Non-pigmented ciliary epithelial cell (primary cell): ENCODE results near the gene CD4.

ENCODE experiments used
- DNase-seq: peaks from one replicate; pipeline ENCODE4 v3.0.0-alpha.2; 2010; ENCODE audit warnings: low read depth

Gene CD4

DNA sequence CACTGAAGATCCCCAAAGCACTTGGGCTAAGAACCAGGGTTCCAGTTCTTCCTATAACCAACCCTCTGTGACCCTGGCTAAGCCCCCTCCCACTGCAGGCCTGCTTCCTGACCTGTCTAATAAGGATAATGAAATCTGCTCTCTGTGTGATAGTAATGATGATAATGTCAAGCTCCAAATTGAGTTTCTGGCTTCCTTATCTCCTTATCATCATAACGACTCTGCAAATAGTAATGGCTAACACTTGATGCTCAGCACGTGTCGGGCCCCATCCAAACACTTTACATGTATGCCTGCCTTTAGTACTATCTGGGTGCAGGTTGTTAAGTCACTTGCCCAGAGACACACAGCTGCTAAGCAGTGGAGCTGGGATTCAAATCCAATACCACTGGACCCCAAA is 27.3 kb downstream of the CD4 start:
- no peak for DNase-seq

DNA sequence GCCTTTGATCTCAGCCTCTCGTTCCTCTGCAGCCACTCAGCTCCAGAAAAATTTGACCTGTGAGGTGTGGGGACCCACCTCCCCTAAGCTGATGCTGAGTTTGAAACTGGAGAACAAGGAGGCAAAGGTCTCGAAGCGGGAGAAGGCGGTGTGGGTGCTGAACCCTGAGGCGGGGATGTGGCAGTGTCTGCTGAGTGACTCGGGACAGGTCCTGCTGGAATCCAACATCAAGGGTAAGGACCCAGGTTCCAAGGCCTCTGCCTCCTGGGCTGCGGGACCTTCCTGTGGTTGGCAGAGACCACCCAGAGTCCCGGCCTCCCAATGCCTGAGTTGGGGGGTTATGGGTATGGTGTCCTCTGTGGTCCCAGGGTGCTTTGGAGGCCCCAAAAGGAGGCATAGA is 27.8 kb downstream of the CD4 start:
- DNase-seq = no peak

- no peak for DNase-seq
Measured at GRCh38 chr12:6817662-6818157, 28.4 kb downstream of the CD4 start.

DNA sequence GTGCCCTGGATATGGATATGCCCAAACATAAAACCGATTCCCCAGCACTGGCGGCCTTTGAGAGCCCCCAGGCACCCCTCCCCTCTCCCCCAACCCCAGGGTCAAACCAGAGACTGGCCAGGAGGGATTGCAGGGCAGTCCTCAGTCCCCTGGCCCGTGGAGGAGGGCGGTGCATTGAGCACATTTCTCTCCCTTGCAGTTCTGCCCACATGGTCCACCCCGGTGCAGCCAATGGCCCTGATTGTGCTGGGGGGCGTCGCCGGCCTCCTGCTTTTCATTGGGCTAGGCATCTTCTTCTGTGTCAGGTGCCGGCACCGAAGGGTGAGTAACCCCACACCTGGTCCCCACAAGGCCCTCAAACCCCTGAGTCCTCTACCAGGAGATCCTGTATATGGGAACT is 28.9 kb downstream of the CD4 start:
- DNase-seq = no peak

GRCh38 chr12:6818645-6819044 is 29.3 kb downstream of the CD4 start:
- no peak for DNase-seq

DNA sequence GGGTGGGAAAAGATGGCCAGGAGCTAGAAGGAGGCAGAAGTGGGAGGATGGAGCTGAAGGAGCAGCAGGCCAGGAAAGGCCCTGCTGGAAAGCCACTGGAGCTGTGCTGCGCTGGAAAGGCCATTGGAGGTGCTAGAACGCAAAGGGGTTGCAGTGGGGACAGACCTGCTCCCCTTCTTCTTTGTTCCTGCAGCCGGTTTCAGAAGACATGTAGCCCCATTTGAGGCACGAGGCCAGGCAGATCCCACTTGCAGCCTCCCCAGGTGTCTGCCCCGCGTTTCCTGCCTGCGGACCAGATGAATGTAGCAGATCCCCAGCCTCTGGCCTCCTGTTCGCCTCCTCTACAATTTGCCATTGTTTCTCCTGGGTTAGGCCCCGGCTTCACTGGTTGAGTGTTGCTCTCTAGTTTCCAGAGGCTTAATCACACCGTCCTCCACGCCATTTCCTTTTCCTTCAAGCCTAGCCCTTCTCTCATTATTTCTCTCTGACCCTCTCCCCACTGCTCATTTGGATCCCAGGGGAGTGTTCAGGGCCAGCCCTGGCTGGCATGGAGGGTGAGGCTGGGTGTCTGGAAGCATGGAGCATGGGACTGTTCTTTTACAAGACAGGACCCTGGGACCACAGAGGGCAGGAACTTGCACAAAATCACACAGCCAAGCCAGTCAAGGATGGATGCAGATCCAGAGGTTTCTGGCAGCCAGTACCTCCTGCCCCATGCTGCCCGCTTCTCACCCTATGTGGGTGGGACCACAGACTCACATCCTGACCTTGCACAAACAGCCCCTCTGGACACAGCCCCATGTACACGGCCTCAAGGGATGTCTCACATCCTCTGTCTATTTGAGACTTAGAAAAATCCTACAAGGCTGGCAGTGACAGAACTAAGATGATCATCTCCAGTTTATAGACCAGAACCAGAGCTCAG is 30.0 kb downstream of the CD4 start:
- no peak for DNase-seq

- no peak for DNase-seq
Measured at GRCh38 chr12:6820166-6820565, 30.8 kb downstream of the CD4 start.

GRCh38 chr12:6821591-6822425 is 32.5 kb downstream of the CD4 start, which contains the start of gene GPR162:
Gene GPR162 (plus strand): TSS chr12:6821821. CDS start chr12:6823899, 2,078 bp downstream.
- DNase-seq = no peak

DNA sequence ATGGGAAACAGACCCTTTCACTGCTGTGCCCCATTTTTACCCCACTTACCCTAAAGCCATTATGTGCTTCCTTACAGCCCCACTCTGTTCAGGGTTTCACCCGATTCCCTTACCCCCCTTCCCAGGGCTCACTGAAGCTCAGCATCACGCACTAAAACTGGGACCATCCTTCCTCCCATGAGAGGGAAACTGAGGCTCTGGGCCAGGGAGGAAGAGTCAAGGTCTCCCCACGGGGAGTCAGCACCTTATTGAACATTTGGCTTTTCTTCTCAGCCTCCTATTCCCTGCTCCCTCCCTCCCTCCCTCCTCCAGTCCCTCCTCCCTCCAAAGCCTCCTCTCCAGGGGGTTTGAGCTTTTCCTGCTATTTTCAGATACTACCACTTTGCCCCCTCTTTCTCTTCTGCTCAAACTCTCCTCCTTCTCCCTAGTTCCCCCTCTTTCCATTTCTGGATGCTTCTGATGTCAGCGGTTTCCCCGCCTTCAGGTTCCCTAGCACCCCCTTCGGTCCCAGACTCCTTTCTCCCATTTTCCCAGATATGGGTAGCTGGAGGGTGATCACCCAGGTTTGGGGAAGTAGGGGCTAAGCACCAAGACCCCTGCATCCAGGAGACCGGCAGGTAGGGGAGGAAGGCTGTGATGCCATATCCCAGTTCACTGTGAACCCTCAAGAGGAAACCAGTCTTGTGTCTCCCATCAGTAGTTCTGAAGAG is 33.3 kb downstream of the CD4 start:
- DNase-seq = no peak

DNA sequence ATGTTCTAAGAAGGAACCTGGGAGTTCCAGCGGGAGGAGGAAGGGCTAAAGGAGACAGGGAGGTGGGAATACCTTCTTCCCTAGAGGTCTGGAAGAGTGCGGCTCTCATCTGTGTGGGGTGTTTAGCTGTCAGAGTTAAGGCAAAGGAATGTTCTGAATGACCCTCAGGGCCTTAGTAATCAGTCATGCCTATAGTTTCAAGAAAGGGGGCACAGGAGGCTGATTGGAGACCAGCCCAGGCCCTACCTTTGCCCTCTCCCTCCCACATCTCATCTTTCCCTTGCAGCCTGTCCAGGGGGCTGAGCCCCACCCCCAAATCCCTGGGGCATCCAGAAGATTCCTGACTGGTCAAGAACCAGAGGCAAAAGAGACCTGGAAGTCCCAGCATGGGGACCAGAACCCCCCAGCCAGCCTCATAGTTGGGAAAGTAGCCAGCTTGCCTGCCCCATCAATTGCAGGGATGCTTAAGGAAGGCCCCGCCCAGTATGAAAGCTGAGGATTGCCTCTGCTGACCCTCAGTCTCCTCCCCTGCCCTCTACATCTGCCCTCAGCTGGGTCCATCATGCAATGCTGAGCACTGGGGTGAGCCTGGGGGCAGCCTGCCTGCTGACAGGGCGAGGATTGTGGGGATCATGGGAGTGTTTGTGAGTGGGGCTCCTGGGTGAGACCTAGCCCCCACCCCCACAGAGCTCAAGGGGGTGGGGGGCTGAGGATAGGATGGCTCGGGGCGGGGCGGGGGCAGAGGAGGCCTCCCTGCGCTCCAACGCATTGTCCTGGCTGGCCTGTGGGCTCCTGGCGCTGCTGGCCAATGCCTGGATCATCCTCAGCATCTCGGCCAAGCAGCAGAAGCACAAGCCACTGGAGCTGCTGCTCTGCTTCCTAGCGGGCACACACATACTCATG is 34.1 kb downstream of the CD4 start:
- DNase-seq = no peak

GRCh38 chr12:6824085-6824775 is 34.9 kb downstream of the CD4 start:
- no peak for DNase-seq

GRCh38 chr12:6824901-6825381 is 35.6 kb downstream of the CD4 start:
- no peak for DNase-seq

DNA sequence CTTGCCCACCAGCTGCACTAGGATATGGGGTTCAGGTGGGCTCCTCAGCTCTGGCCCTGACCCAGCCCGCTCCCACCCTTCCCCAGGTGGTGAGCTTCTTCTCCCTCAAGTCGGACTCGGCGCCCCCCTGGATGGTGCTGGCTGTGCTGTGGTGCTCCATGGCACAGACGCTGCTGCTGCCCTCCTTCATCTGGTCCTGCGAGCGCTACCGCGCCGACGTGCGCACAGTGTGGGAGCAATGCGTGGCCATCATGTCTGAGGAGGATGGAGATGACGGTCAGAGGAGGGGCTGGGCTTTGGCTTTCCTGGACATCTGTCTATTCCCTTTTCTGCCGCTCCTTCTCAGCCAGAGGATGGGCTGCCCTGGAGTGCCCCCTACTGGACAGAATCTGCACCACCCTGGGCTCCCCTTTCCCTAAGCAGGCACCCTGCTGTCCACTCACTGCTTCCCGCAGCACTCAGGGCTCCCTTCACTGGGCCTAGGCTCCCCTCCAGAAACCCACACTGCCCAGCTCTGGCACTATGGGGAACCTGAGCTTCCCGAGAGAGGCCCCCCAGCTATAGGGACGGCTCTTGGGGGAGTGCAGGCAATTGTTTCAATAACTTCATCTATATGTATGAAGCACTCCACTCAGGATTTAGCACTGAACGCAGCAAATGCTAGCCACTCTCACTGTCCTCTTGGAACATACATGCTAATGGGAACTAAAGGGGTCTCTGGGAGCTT is 36.2 kb downstream of the CD4 start:
- DNase-seq = no peak

GRCh38 chr12:6826125-6826733 is 36.9 kb downstream of the CD4 start:
- no peak for DNase-seq

DNA sequence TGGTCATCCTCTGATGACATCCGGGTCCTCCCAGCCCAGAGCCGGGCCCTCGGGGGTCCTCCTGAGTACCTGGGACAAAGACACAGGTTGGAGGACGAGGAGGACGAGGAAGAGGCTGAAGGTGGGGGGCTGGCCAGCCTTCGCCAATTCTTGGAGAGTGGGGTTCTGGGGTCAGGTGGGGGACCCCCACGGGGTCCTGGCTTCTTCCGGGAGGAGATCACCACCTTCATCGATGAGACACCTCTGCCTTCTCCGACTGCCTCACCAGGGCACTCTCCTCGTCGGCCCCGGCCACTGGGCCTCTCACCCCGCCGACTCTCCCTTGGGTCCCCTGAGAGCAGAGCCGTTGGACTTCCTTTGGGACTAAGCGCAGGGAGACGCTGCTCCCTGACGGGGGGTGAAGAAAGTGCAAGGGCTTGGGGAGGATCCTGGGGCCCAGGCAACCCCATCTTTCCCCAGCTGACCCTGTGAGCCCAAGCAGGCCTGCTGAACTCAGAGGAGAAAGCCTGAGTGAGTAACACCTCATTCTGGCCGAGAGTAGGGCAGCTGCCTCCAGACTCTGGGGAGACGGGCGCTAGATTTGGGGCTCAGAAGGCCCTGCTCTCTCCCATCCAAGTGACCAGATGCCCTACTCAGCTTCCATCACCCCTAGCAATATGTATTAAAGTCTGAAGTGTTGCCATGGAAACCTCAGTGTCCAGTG is 37.6 kb downstream of the CD4 start:
- DNase-seq = no peak

DNA sequence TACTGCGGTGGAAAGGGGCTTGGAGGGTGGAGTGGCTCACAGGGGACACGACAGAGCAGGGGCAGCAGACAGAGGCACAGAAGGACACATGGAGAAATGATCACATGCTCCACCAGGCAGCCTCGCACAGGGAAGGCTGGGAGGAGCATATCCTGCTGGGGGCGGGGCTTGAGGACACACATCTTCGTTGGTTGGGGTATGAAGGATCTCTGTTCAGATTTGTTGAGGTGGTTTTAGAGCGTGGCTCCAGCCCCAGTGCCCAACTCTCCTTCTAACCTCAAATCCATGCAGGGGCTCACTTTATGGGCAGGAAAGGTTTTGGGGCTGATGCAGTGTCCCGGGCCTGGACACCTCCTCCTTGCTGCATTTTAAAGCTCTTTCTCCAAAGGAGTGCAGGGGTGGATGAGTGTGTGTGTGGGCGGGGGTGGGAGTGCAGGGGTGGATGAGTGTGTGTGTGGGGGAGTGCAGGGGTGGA is 38.1 kb downstream of the CD4 start:
- DNase-seq = no peak

- DNase-seq = no peak
Measured at GRCh38 chr12:6827982-6828780, 38.9 kb downstream of the CD4 start, which contains the start of gene P3H3. Gene P3H3 (plus strand): TSS chr12:6828407. CDS start chr12:6828441, 34 bp downstream.
